Mononuclear cell (primary cell): Measurements from ENCODE around the gene LRP1B. TPM values are rescaled to one million over a fixed set of nuclear protein-coding genes. Genes with fewer than 3 reads are reported as not detected.

Experiments used
- H3K27me3 ChIP-seq: 2 replicates; pipeline ENCODE4 v1.6.0; 2011; ENCODE audit warnings: low read length, control low read depth; ENCODE audit not compliant: insufficient read depth
- H3K4me1 ChIP-seq: 2 replicates; pipeline ENCODE4 v1.5.1; 2011; ENCODE audit warnings: mild to moderate bottlenecking, low read length, control low read depth; ENCODE audit not compliant: insufficient read depth
- H3K4me3 ChIP-seq: 2 replicates; pipeline ENCODE4 v1.5.1; 2011; ENCODE audit warnings: mild to moderate bottlenecking, low read length, moderate library complexity
- H3K9me3 ChIP-seq: 2 replicates; pipeline ENCODE4 v1.5.1; 2011; ENCODE audit warnings: low read depth, mild to moderate bottlenecking, control low read depth, low read length
- total RNA-seq: library from RNA; depleted of rRNA; stranded (reverse); fragments of >200 nt; gene quantifications from one replicate; pipeline ENCODE4 v1.2.3, GENCODE V29; 2012

The LRP1B gene
- total RNA-seq, 1 donor: under 0.01 TPM

- no peak overlapping the region for H3K4me3 ChIP-seq
- no peaks in the 10 kb centered on the region for H3K9me3 ChIP-seq
- H3K4me1 ChIP-seq: no peaks in the 10 kb centered on the region
- no peaks in the 10 kb centered on the region for H3K27me3 ChIP-seq
These were observed 1068.8 kb downstream of the LRP1B start for GRCh38 chr2:141062031-141062430.

GRCh38 chr2:141058556-141058955, 1072.3 kb downstream of the LRP1B start:
- Histone ChIP-seq H3K4me1 (no peaks in the 10 kb centered on the region), H3K27me3 (no peaks in the 10 kb centered on the region), H3K9me3 (no peaks in the 10 kb centered on the region), H3K4me3 (no peak overlapping the region)

GRCh38 chr2:141055531-141055930, 1075.3 kb downstream of the LRP1B start:
- no peak overlapping the region for H3K4me3 ChIP-seq
- no peaks in the 10 kb centered on the region for H3K9me3 ChIP-seq
- H3K4me1 ChIP-seq: no peaks in the 10 kb centered on the region
- H3K27me3 ChIP-seq: no peaks in the 10 kb centered on the region

GRCh38 chr2:141048951-141049350, 1081.9 kb downstream of the LRP1B start:
- H3K9me3 ChIP-seq: no peaks in the 10 kb centered on the region
- H3K4me3 ChIP-seq: no peak overlapping the region
- H3K27me3 ChIP-seq: no peaks in the 10 kb centered on the region

GRCh38 chr2:141041281-141041680, 1089.5 kb downstream of the LRP1B start:
- H3K27me3 ChIP-seq: no peaks in the 10 kb centered on the region
- no peak overlapping the region for H3K4me3 ChIP-seq
- peaks cover 4% of the 10 kb centered on the region for H3K9me3 ChIP-seq
- no peaks in the 10 kb centered on the region for H3K4me1 ChIP-seq

More at GRCh38 chr2:141048951-141049350, 1081.9 kb downstream of the LRP1B start:
- no peaks in the 10 kb centered on the region for H3K4me1 ChIP-seq

- Histone ChIP-seq H3K4me1 (no peaks in the 10 kb centered on the region), H3K27me3 (no peaks in the 10 kb centered on the region), H3K9me3 (peaks cover 4% of the 10 kb centered on the region), H3K4me3 (no peak overlapping the region)
These were observed 1092.5 kb downstream of the LRP1B start for GRCh38 chr2:141038341-141038740.

GRCh38 chr2:141037361-141037760, 1093.5 kb downstream of the LRP1B start:
- Histone ChIP-seq H3K9me3 (peaks cover 4% of the 10 kb centered on the region), H3K4me3 (no peak overlapping the region), H3K4me1 (no peaks in the 10 kb centered on the region), H3K27me3 (no peaks in the 10 kb centered on the region)

GRCh38 chr2:141035846-141036420, 1094.9 kb downstream of the LRP1B start:
- Histone ChIP-seq H3K4me1 (no peaks in the 10 kb centered on the region), H3K27me3 (no peaks in the 10 kb centered on the region), H3K9me3 (no peaks in the 10 kb centered on the region), H3K4me3 (no peak overlapping the region)

- no peaks in the 10 kb centered on the region for H3K4me1 ChIP-seq
- H3K4me3 ChIP-seq: no peak overlapping the region
- no peaks in the 10 kb centered on the region for H3K27me3 ChIP-seq
- no peaks in the 10 kb centered on the region for H3K9me3 ChIP-seq
These were observed 1101.3 kb downstream of the LRP1B start for GRCh38 chr2:141029428-141030078.

- Histone ChIP-seq H3K4me3 (no peak overlapping the region), H3K4me1 (no peaks in the 10 kb centered on the region), H3K9me3 (no peaks in the 10 kb centered on the region)
These were observed 1103.6 kb downstream of the LRP1B start for GRCh38 chr2:141027221-141027620.

GRCh38 chr2:141021611-141022010, 1109.2 kb downstream of the LRP1B start:
- no peaks in the 10 kb centered on the region for H3K9me3 ChIP-seq
- no peaks in the 10 kb centered on the region for H3K27me3 ChIP-seq
- no peaks in the 10 kb centered on the region for H3K4me1 ChIP-seq

More at GRCh38 chr2:141027221-141027620, 1103.6 kb downstream of the LRP1B start:
- H3K27me3 ChIP-seq: no peaks in the 10 kb centered on the region

GRCh38 chr2:141021109-141021508, 1109.7 kb downstream of the LRP1B start:
- Histone ChIP-seq H3K27me3 (no peaks in the 10 kb centered on the region), H3K4me1 (no peaks in the 10 kb centered on the region), H3K4me3 (no peak overlapping the region), H3K9me3 (no peaks in the 10 kb centered on the region)

More at GRCh38 chr2:141021611-141022010, 1109.2 kb downstream of the LRP1B start:
- no peak overlapping the region for H3K4me3 ChIP-seq

GRCh38 chr2:141020346-141020745, 1110.5 kb downstream of the LRP1B start:
- Histone ChIP-seq H3K4me3 (no peak overlapping the region), H3K9me3 (no peaks in the 10 kb centered on the region), H3K27me3 (no peaks in the 10 kb centered on the region), H3K4me1 (no peaks in the 10 kb centered on the region)

GRCh38 chr2:141015341-141016047, 1115.3 kb downstream of the LRP1B start:
- H3K4me3 ChIP-seq: no peak overlapping the region
- H3K4me1 ChIP-seq: no peaks in the 10 kb centered on the region
- no peaks in the 10 kb centered on the region for H3K9me3 ChIP-seq
- no peaks in the 10 kb centered on the region for H3K27me3 ChIP-seq

- Histone ChIP-seq H3K4me1 (no peaks in the 10 kb centered on the region), H3K27me3 (no peaks in the 10 kb centered on the region), H3K4me3 (no peak overlapping the region), H3K9me3 (no peaks in the 10 kb centered on the region)
These were observed 1126.7 kb downstream of the LRP1B start for GRCh38 chr2:141003967-141004657.
